ENCODE measurements around the gene RAB11FIP4.

The RAB11FIP4 gene

DNA sequence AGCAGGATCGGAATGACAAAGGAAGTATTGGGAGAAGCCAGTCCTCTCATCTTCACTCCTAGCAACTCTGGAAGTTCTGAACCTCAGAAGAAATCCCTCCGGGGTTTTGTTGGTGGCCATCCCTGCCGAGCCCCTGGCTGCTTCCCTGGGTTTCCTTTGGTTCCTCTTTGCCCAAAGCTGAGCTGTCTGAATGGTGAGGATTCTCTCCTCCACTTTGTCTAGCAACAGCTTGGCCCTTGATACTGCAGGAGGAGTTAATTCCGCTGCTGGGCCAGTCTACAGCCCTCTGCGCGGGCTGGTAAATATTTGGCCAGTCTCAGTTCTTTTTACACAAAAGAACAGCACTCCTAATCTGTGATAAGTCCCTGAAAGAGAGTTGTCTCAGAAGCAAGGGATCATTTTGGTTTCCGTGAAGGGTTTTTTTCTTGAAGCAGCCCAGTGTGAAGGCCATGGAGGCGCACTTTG lies 170.9 kb downstream of the RAB11FIP4 start:
- TF ChIP-seq CTCF (IDR thresholded peaks at IDR 0.05; ENCODE audit: poor library complexity, severe bottlenecking) = no peak
- Histone ChIP-seq H3K27me3 (ENCODE audit: insufficient read depth, poor library complexity, severe bottlenecking) (no peaks in the 10 kb centered on the region), H3K27ac (ENCODE audit: poor library complexity, severe bottlenecking) (peak overlapping the region; percentile 73), H3K9me3 (ENCODE audit: severe bottlenecking) (no peaks in the 10 kb centered on the region), H3K4me1 (ENCODE audit: insufficient read depth, poor library complexity, severe bottlenecking) (peaks cover 14% of the 10 kb centered on the region), H3K36me3 (ENCODE audit: low read depth) (peaks cover 11% of the 10 kb centered on the region), H3K4me3 (ENCODE audit: severe bottlenecking) (no peak overlapping the region)
- DNase-seq (ENCODE audit: low spot score) (no peak), ATAC-seq (ENCODE audit: low read depth) (no peak)

GRCh38 chr17:31564291-31564690 lies 172.8 kb downstream of the RAB11FIP4 start:
- no peak overlapping the region for H3K4me3 ChIP-seq (ENCODE audit: severe bottlenecking)
- H3K27ac ChIP-seq (ENCODE audit: poor library complexity, severe bottlenecking) = no peak overlapping the region
- no peak for ATAC-seq (ENCODE audit: low read depth)
- peaks cover 14% of the 10 kb centered on the region for H3K4me1 ChIP-seq (ENCODE audit: insufficient read depth, poor library complexity, severe bottlenecking)
- peaks cover 11% of the 10 kb centered on the region for H3K36me3 ChIP-seq (ENCODE audit: low read depth)
- TF ChIP-seq CTCF (IDR thresholded peaks at IDR 0.05; ENCODE audit: poor library complexity, severe bottlenecking) = no peak
- no peaks in the 10 kb centered on the region for H3K27me3 ChIP-seq (ENCODE audit: insufficient read depth, poor library complexity, severe bottlenecking)
- no peak for DNase-seq (ENCODE audit: low spot score)
- no peaks in the 10 kb centered on the region for H3K9me3 ChIP-seq (ENCODE audit: severe bottlenecking)

DNA sequence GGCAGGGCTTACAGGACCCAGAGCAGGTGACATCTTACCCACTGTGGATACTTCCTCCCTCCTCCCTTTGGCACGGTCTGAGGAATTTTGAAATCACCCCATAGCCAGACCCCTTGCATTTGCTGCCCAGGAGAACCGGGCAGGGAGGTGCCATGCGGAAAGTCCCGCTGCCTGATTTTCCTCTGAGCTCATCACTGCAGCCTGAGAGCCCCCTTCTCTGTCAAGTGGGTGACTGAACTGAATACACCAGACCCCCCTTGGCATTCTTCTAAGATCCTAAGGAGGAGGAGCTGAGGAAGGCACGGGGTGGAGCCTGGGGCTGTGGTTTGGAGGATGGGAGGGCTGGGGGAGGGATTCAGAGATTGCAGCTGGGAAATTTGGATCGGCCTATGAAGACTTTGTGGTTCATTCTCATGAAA lies 173.4 kb downstream of the RAB11FIP4 start:
- H3K27me3 ChIP-seq (ENCODE audit: insufficient read depth, poor library complexity, severe bottlenecking) = no peaks in the 10 kb centered on the region
- H3K4me1 ChIP-seq (ENCODE audit: insufficient read depth, poor library complexity, severe bottlenecking) = peaks cover 14% of the 10 kb centered on the region
- no peak for TF ChIP-seq CTCF (IDR thresholded peaks at IDR 0.05; ENCODE audit: poor library complexity, severe bottlenecking)
- no peaks in the 10 kb centered on the region for H3K9me3 ChIP-seq (ENCODE audit: severe bottlenecking)
- no peak overlapping the region for H3K4me3 ChIP-seq (ENCODE audit: severe bottlenecking)
- H3K36me3 ChIP-seq (ENCODE audit: low read depth) = peaks cover 17% of the 10 kb centered on the region
- no peak overlapping the region for H3K27ac ChIP-seq (ENCODE audit: poor library complexity, severe bottlenecking)
- ATAC-seq (ENCODE audit: low read depth) (no peak), DNase-seq (ENCODE audit: low spot score) (no peak)

DNA sequence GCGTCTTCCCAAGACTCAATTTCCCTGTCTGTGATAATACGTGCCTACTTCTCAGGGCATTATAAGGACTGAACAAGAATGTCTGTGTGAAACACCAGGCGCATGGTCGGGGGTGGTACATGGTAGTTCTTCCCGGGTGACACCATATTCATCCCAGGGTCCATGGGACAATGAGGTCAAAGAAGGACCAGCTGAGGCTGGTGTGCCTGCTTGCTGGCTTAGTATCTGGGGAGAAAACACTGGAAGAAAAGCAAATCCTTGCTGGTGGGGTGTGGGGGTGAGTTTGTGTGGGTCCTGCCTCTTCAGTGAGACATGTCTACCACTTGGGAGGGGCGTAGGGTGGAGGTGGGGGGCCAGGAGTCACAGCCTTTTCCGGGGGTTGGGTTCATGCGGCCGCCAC lies 174.2 kb downstream of the RAB11FIP4 start:
- Histone ChIP-seq H3K27me3 (ENCODE audit: insufficient read depth, poor library complexity, severe bottlenecking) (no peaks in the 10 kb centered on the region), H3K4me1 (ENCODE audit: insufficient read depth, poor library complexity, severe bottlenecking) (peaks cover 19% of the 10 kb centered on the region), H3K4me3 (ENCODE audit: severe bottlenecking) (no peak overlapping the region), H3K9me3 (ENCODE audit: severe bottlenecking) (no peaks in the 10 kb centered on the region), H3K36me3 (ENCODE audit: low read depth) (peaks cover 24% of the 10 kb centered on the region), H3K27ac (ENCODE audit: poor library complexity, severe bottlenecking) (no peak overlapping the region)
- DNase-seq (ENCODE audit: low spot score) (no peak), ATAC-seq (ENCODE audit: low read depth) (no peak)
- TF ChIP-seq CTCF (IDR thresholded peaks at IDR 0.05; ENCODE audit: poor library complexity, severe bottlenecking) = no peak

DNA sequence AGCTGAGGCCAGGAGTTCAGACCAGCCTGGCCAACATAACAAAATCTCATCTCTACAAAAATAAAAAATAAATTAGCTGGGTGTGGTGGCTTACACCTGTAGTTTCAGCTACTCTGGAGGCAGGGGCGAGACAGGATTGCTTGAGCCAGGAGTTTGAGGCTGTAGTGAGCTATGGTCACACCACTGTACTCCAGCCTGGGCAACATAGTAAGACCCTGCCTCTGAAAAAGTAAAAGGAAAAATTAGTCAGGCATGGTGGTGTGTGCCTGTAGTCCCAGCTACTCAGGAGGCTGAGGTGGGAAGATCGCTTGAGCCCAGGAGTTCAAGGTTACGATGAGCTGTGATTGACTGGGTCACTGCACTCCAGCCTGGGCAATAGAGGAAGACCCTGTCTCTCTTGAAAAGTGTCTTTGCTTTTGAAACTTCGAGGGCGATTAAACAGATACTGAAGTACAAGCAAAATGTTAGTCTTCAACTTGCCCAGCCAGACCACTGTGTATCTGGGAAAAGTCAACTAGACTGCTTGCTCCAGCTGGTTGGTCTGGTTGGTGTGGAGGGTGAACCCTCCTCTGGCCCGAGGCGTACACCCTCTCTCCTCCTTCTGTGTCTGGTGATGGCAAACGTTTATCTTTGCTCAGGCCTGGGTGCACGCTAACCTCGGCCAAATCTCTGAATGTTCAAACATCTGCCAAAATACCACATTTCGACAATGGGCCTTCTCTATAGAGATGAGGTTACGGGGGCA lies 174.9 kb downstream of the RAB11FIP4 start:
- peaks cover 21% of the 10 kb centered on the region for H3K4me1 ChIP-seq (ENCODE audit: insufficient read depth, poor library complexity, severe bottlenecking)
- H3K9me3 ChIP-seq (ENCODE audit: severe bottlenecking) = no peaks in the 10 kb centered on the region
- no peaks in the 10 kb centered on the region for H3K27me3 ChIP-seq (ENCODE audit: insufficient read depth, poor library complexity, severe bottlenecking)
- peaks cover 24% of the 10 kb centered on the region for H3K36me3 ChIP-seq (ENCODE audit: low read depth)
- no peak overlapping the region for H3K27ac ChIP-seq (ENCODE audit: poor library complexity, severe bottlenecking)
- no peak for TF ChIP-seq CTCF (IDR thresholded peaks at IDR 0.05; ENCODE audit: poor library complexity, severe bottlenecking)
- H3K4me3 ChIP-seq (ENCODE audit: severe bottlenecking) = no peak overlapping the region
- DNase-seq (ENCODE audit: low spot score) = no peak
- no peak for ATAC-seq (ENCODE audit: low read depth)
